ENCODE results near the gene CHST10.
"Not testable (repeated sequence)": the region's sequence is repeated elsewhere in the genome, so short reads cannot be mapped to it uniquely, and the experiment has no call there.

The CHST10 gene, protein sequence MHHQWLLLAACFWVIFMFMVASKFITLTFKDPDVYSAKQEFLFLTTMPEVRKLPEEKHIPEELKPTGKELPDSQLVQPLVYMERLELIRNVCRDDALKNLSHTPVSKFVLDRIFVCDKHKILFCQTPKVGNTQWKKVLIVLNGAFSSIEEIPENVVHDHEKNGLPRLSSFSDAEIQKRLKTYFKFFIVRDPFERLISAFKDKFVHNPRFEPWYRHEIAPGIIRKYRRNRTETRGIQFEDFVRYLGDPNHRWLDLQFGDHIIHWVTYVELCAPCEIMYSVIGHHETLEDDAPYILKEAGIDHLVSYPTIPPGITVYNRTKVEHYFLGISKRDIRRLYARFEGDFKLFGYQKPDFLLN

DNA sequence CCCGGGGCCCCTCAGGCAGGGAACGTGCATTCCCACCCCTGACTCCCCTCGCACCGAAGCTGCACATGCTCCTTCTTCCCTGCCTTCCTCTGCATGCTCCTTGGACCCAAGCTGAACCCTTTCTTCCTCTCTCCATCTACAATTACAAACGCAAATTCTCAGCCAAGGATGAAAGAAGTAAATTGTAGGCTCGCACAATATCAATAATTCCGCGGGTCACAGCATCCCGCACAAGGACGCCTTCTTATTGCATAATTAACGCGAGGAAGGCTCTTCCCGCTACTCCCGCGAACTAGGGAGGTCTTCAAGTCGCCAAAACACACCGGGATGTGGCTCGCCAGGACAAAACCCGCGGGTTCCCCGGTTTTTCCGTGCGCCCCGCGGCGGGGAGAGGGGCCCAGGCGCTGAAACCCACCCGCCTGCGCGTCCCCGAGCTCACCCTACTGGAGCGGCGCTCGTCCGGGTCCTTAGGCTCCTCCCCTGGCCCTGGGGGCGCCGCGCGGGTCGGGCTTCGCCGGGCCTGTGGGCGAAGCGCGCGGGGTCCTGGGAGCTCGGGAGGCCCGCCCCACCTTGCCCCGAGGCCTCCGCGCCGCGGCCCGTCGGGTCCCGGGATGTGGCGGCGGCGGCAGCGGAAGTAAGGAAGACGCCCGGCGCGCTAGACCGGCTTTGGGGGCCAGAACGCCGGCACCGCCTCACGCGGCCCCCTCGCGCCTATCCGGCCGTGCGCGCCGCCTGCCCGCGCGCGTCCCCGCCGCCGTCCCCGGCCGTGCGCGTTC is at the start of gene CHST10:
TSS of gene CHST10 (minus strand) at position 734 of the 776 bp plus-strand sequence. CDS start 10,993 bp downstream, outside the sequence.
- peak in 48 of 58 donors; percentile 27 to 83 (median 62) for DNase-seq

DNA sequence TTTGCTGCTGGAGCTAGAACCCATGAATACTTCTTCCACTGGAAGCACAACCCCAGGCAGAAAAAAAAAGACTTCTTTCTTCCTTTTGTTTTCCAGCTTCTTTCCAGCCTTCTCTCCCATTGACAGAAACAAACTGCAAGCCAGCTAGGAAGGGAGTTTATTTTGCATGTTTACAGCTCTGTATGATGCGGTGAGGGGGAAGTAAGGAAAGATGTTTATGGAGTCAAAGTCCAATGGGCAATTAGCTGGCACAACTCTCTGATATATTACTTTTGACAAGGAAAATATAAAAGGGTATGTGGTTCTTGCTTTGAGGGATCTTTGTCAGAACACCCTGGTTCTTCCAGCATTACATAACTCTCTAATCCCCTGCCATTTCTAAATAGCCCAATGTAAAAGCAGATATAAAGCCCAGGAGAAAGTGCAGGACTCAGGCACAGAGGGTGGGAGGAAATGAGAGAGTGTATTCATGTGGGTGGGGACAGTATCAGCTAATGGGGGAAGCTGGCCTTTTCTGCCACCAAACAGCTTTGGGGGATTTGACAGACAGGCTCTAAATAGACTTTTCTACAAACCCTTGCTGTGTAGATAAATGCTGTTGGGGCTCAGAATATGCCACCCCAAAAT is 43.5 kb upstream of the CHST10 start:
- no peak for DNase-seq

DNA sequence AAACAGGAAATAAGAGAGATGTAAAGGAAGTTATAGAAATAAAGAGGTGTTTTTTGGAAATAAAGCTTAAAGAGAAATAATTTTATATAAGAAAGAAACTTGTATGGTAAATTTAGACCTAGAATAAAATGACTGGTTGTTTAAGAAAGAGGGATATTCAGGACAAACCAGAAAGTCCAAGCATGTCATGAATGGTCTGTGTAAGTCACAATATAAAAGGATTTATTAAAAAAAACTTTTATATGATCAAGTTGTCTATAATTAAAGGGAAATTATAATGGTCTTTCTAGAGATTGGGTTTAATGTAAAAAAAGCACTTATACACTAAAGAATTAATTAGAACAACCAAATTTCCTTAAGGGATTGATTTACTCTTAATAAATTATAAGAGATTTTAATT is 38.9 kb upstream of the CHST10 start:
- not testable (repeated sequence) for DNase-seq

DNA sequence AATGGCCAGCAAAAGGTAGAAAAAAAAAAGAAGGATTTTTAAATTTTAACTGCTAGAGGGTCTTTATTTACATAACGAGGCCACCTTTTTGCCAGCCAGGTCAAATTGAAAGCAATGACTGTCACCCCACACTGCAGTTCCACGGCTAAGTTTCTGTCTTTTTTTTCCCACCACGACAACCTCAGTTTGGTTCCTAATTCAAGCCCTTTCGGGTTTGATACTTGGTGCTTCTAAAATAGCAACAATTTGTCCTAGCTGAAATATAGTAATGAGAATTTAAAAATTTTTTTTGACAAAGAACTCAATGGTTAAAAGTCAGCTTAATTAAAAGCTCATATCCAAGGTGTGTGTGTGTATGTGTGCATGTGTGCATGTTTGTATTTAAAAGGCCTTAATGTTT is 36.4 kb upstream of the CHST10 start:
- DNase-seq: no peak

DNA sequence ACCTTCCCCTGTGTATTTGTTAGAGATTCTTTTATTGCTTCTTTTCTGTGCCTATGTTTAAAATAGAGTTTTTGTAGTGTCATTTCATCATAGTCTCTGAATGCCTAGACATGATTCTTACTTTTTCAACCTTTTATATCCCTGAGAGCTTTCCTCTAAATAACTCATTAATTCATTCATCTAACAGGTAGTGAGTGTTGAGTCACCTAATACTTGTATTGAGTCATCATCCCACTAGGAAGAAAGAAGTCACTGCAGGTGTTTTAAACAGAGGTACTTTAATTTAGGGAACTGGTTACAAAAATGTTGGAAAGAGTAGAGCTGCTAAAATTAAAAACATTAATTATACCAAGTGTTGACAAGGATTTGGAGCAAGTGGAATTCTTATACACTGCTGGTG is 34.3 kb upstream of the CHST10 start:
- DNase-seq: no peak

DNA sequence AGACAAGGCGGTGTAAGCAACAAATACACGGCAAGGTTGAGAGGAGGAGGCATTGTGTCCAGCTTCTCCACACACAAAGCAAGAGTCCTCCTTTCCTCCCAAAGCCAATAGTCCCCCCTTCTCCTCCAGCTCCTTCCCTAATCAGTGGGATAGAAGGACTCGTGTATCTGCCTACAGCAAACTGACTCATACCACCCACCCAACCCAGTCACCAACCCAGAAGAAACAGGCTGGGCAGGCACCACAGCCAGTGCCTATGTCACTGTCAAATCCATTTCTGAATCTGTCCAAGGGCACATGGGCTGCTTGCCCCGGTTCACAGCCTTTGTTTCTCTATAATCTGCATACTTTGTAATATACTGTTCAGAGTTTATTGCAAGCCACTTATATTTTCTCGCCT is 33.6 kb upstream of the CHST10 start:
- no peak for DNase-seq

DNA sequence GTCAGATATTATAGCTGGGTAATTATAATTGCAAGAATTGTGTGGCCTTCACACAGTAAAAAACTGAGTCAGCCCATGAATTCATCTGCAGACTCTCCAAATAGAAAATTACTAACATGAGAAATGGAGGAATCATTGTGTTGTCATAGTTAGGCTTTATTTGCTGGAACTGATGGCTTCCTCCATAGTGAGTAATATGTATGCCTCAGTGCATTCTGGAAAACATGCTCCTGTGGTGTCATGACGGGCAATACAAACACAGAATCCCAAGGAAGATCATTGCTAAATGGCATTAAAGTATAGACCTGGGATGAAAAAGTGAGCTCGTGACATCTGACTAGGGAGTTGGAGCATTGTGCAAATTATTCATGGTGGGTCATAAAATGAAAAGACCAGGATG is 29.2 kb upstream of the CHST10 start:
- DNase-seq: no peak

DNA sequence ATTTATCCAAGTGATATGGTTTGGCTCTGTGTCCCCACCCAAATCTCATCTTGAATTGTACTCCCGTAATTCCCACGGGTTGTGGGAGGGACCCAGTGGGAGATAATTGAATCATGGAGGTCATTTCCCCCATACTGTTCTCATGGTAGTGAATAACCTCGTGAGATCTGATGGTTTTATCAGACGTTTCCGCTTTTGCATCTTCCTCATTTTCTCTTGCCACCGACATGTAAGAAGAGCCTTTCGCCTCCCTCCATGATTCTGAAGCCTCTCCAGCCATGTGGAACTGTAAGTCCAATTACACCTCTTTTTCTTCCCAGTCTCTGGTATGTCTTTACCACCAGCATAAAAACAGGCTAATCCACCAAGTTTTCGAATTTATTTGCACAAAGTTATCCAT is 20.3 kb upstream of the CHST10 start:
- no peak for DNase-seq

DNA sequence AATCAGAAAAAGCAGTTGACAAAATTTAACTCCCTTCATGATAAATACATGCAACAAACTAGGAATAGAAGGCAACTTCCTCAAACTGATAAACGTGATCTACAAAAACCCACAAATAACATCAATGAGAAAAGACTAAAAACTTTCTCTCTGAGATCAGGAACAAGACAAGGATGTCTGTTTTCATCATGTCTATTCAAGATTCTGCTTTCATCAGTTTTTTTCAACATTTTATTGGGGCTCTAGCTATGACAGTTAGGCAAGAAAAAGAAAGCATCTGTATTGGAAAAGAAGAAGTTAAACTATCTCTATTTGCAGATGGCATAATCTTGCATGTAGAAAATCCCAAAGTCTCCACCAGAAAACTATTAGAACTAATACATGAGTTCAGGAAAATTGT is 12.3 kb upstream of the CHST10 start:
- DNase-seq: no peak

DNA sequence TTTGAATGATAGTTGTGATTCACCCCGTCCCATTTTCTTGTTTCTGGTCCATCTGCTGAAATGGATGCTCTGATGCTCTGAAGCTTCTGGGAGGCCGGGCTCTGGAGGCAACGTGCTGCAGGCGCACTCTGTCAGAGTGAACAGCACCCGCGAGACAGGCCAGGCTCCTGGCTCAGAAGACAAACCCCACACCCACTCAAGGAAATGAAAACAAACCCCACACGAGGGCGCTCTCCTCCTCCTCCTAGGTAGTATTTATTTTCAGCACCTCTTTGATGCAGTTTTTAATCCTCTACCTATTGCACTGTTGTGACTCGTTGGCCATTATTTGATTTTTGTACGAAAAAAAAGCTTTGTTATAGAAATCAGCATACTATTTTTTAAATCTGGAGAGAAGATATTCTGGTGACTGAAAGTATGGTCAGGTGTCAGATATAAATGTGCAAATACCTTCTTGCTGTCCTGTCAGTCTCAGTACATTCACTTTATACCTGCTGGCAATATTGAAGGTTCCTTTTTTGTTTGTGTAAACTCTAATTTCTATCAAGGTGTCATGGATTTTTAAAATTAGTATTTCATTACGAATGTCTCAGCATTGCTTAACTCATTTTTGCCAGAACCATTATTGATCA is 10.3 kb upstream of the CHST10 start:
- DNase-seq: peak in 43 of 58 donors; percentile 12 to 81 (median 42)

DNA sequence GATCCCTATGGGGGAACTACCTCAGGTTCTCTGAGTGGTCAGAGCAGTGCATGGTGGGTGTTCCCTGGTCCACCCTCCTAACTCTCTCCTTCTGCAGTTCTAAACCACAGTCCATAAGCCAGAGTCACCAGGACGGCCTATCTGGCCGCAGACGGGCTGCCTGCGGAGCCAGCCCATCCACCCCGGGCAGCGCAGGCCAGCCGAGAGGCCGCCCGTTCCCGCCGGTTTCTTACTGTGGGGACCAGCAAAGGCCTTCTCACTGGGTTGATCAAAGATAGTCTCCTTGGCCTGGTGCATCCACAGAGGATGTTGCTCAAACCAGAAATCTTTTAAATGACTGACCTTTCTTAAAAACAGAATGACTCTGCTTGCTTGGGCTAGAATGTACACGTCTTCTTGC is 9.6 kb upstream of the CHST10 start:
- DNase-seq: no peak

DNA sequence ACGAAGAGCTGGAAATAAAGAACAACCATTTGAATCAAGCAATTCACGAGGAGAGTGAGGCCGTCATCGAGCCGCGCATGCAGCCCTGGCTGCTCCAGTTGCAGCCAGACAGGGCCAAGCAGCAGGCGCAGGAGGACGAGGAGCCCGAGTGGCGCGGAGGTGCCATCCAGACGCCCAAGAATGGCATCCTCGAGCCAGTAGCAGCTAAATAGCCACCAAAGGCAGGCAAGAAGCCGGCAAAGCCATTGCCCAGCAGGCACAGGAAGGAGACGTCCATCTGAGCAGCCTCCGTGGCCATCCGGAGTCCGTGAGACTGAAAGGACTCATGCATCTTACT is 8.9 kb upstream of the CHST10 start:
- no peak for DNase-seq

DNA sequence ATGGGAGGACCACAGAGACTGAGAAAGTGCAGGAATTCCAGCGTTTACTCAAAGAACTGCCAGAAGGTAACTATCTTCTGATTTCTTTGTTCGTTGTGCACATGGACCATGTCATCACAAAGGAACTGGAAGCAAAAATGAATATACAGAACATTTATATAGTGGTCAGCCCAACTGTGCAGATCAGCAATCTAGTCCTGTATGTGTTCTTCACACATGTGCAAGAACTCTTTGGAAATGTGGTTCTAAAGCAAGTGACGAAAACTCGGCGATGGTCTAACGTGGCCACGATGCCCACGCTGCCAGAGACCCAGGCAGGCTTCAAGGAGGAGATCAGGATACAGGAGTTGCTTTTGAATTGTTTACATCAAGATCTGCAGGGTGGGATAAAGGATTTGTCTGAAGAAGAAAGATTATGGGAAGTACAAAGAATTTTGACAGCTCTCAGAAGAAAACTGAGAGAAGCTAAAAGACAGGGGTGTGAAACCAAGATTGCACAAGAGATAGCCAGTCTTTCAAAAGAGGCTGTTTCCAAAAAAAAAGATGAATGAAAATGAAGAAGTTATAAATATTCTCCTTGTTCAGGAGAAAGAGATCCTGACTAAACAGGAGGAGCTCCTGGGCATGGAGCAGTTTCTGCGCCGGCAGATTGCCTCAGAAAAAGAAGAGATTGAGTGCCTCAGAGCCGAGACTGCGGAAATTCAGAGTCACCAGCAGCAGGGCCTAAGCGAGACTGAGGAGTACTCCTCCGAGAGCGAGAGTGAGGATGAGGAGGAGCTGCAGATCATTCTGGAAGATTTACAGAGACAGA is 8.3 kb upstream of the CHST10 start:
- DNase-seq: peak in 9 of 58 donors; percentile 8 to 47 (median 24)

DNA sequence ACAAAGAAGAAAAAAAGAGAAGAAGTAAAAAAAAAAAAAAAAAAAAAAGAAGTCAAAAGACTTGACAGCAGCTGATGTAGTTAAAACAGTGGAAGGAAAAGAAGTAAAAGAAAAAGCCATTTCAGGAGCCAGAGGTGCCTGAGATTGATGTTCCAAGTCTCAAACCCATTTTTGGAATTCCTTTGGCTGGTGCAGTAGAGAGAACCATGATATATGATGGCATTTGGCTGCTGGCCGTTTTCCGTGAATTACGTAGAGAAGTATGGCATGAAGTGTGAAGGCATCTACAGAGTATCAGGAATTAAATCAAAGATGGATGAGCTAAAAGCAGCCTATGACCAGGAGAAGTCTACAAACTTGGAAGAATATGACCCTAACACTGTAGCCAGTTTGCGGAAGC is 7.6 kb upstream of the CHST10 start:
- no peak for DNase-seq

DNA sequence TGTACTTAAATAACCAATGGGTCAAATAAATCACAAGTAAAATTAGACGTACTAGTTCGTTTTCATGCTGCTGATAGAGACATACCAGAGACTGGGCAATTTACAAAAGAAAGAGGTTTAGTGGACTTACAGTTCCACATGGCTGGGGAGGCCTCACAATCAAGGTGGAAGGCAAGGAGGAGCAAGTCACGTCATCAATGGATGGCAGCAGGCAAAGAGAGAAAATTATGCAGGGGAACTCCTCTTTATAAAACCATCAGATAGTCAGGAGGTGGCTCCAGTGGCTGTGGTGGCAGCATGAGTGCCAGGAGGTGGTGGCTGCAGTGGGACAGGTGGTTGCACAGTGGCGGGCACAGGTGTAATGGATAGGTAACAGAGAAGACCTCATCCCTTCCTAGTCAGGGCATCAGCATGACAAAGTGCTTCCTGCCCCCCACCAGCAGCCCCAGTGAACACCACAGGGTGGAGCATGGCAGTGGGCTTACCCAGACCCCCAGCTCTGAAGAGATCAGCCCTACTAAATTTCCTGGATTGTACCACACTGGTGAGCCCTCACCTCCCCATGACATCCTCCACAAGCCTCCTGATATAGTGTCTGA is 6.9 kb upstream of the CHST10 start:
- DNase-seq: no peak

DNA sequence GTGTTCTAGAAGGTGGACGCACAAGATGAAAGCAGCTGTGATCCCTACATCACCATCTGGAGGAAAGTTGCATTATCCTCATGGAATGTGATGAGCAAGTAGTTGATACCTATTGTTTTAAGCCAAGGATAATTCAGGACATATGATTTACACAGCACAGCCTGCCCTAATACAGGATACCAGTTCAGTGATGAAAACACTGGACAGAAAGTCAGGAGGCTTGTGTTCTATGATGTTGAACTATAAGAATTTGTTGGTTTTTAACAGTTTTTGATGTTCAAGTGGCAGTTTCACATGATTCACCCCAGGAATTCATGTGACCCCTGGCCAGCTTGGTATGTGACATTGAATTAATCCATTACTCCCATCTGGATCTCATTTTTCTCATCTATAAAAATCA is 6.2 kb upstream of the CHST10 start:
- DNase-seq: no peak

DNA sequence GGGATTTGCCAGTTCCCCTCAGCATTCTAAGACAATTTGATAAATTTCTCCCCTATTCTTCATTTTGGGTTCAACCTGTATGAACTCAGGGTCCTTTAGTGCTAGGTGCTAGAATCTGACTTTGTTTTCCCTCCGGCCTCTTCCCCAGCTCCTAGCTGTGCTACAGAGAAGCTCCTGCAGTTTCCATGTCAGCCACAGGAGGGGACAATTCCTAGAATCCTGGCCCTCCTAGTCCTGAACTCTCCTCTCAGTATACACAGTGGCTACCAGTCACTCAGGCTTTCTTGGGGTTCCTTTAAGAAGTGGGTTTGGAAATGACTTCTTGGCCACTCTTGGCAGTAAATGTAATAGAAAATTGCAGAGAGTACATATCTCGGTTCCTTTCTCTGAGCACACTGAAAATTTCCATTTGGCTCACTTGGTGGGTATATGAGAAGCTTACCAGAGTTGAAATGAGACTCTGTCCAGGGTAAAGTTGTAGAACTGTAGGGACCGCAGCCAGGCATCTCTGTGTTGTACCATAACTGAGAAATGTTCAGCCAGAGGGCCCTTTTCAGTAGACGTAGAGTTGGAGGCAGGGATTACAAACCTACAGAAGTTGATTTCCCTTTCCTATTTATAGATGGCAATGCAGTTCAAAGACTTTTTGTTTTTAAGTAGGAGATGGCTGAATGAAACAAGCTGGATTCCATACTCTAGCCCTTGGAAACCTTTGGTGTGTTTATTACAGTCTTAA is 5.0 kb upstream of the CHST10 start:
- DNase-seq: peak in 4 of 58 donors; percentile 8 to 18 (median 18)

DNA sequence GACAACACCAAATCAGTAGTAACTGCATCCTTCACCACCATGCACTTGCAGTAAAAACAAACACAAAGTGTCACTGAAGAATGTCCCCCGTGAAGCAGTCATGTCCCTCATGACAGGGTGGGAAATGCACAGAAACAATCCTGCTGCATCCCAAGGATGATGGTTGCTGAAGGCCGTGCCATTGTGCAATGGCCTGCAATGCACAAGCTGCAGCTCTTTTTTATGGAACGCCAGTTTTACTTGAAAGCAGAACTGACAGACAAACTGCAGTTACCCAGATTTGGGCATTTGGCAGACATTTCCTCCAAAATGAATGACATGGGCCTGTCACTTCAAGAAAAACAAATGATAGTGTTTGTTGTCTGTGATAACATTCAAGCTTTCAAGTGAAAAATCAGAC is 2.4 kb upstream of the CHST10 start:
- DNase-seq: no peak

DNA sequence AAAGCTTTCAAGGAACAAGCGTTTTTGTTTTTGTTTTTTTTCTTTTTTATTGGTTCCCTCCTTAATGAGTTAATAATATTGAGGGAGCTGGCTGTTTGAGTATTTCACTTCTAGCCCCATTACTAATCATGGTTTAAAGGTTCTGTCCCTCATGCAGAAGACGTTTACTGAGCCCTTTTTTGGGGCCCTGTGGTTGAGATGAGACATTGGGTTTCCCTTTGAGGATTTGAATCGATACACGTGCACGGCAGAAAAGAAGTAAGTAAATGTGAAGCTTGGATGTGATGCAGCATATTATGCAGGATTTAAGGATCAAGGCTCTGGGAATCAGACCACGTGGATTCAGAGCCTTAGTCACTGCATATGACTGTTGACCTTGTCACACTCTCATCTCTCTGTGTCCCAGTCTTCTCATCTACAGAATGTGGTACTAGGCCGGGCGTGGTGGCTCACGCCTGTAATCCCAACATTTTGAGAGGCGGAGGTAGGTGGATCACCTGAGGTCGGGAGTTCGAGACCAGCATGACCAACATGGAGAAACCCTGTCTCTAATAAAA is 1.0 kb upstream of the CHST10 start:
- no peak for DNase-seq

DNA sequence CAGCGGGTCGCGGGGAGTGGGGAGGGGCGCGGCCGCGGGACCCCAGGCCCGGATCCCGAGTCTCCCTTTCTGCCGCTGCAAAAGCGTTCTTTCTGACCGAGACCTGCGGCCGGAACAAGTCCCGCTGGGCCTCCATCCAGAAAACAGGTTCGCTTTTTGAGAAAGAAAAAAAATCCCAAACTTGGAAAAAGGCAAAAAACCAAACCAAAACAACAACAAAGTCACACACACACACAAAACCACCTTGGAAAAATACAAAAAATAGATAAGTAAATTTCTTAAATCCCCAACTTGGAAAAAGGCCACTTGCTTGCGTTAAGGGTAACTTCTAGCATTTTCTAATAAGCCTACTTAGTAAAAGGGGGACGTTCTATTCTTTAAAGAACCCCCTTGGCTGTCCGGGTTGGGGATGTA is 250 bp upstream of the CHST10 start:
- DNase-seq: no peak
